Muscle of arm (tissue), 12 donors: ENCODE results near the gene MS4A7. TPM values are rescaled to one million over a fixed set of nuclear protein-coding genes. Genes with fewer than 3 reads are reported as not detected.

Source experiments
- polyA plus RNA-seq, 12 donors: library from polyadenylated mRNA; unstranded; fragments of 120-200 nt; gene quantifications; one replicate each; pipeline ENCODE4 v1.2.1, GENCODE V29; 2013; ENCODE audit not compliant: insufficient read length in 12 of 12

MS4A7 gene
- polyA plus RNA-seq, 12 donors, result 4.5 to 22.5 (median 10.4) TPM; not detected in 1

Other genes with a start within 250 kb of the MS4A7 start
- gene MS4A6A, start 195.4 kb upstream of the MS4A7 start, polyA plus RNA-seq, result 10 to 100 TPM in 11 of 12 donors, not detected in 1; 12.5 to 37.5 (median 26.6) TPM
- gene MS4A4E, start 135.4 kb upstream of the MS4A7 start, polyA plus RNA-seq, result 1 to 10 TPM in 8 of 12 donors, under 1 TPM in 2, not detected in 2; 0.76 to 2.6 (median 1.4) TPM
- gene MS4A4A, start 97.9 kb upstream of the MS4A7 start, polyA plus RNA-seq, result 10 to 100 TPM in 7 of 12 donors, 1 to 10 TPM in 3, not detected in 2; 5.6 to 18.5 (median 13.1) TPM
- not detected for gene MS4A6E, start 51.3 kb upstream of the MS4A7 start, polyA plus RNA-seq
- gene MS4A14, start 17.9 kb downstream of the MS4A7 start, polyA plus RNA-seq, result under 1 TPM in 10 of 12 donors, not detected in 2; 0.16 to 0.94 (median 0.44) TPM
- not detected for gene MS4A5, start 51.0 kb downstream of the MS4A7 start, polyA plus RNA-seq
- gene MS4A1, start 77.3 kb downstream of the MS4A7 start, polyA plus RNA-seq, result 10 to 100 TPM in 1 of 12 donors, 1 to 10 TPM in 1, under 1 TPM in 7, not detected in 3; 0.18 to 17.6 (median 0.80) TPM
- gene MS4A12, start 114.2 kb downstream of the MS4A7 start, polyA plus RNA-seq, result not detected
- not detected for gene MS4A13, start 136.9 kb downstream of the MS4A7 start, polyA plus RNA-seq